ENCODE data around the gene HDHD5.
"Not testable (repeated sequence)": the region's sequence is repeated elsewhere in the genome, so short reads cannot be mapped to it uniquely, and the experiment has no call there.

The HDHD5 gene

DNA sequence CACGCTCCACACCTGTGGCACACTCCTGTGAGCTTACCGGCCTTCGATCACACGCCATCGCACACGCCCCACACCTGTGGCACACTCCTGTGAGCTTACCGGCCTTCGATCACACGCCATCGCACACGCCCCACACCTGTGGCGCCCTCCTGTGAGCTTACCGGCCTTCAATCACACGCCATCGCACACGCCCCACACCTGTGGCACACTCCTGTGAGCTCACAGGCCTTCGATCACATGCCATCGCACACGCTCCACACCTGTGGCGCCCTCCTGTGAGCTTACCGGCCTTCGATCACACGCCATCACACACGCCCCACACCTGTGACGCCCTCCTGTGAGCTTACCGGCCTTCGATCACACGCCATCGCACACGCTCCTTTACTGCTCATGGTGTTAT, 11.6 kb downstream of the HDHD5 start:
- H3K9me3 ChIP-seq (replicated peaks in 1 of 2; ENCODE audit: control insufficient read depth in 2 of 2, insufficient read depth in 1 of 2, low read depth in 1 of 2, low read length in 2 of 2); H3K4me1 ChIP-seq (ENCODE audit: control insufficient read depth in 2 of 2, insufficient read depth in 1 of 2, low read depth in 1 of 2, low read length in 2 of 2); H2BK5ac ChIP-seq (ENCODE audit: low read length); H3K27ac ChIP-seq (replicated peaks; ENCODE audit: low read length); H3K14ac ChIP-seq (ENCODE audit: low read length); H2BK120ac ChIP-seq (ENCODE audit: low read depth, low read length); H3K9ac ChIP-seq (ENCODE audit: low read depth, low read length, poor library complexity); H2AFZ ChIP-seq (ENCODE audit: low read length); H3K23ac ChIP-seq (ENCODE audit: low read depth, low read length, poor library complexity); H2BK12ac ChIP-seq (ENCODE audit: low read length); H3K18ac ChIP-seq (ENCODE audit: low read length); H3K4ac ChIP-seq (ENCODE audit: low read length); H3K27me3 ChIP-seq (ENCODE audit: control insufficient read depth in 3 of 3, insufficient read depth in 3 of 3, low read depth in 1 of 3, low read length in 3 of 3); H4K91ac ChIP-seq (ENCODE audit: low read depth, low read length, poor library complexity); H2AK5ac ChIP-seq (ENCODE audit: low read depth, low read length); H4K8ac ChIP-seq (ENCODE audit: low read depth, low read length); H2BK15ac ChIP-seq (ENCODE audit: low read length); H3K79me1 ChIP-seq (ENCODE audit: low read depth, low read length); H3K4me2 ChIP-seq (ENCODE audit: insufficient read depth, low read length, poor library complexity, severe bottlenecking); DNase-seq (ENCODE audit: low spot score): not testable (repeated sequence)
- no CpG with 5 or more reads among the region's 30 CpGs for WGBS, 2 donors (ENCODE audit: extremely low coverage in 2 of 2, insufficient read length in 2 of 2, insufficient replicate concordance in 1 of 2)
- H3K4me3 ChIP-seq (ENCODE audit: low read length in 2 of 2) = peak overlapping the region in 1 of 2 donors; percentile 16
- peaks cover 14 to 69% of the 10 kb centered on the region in 2 donors for H3K36me3 ChIP-seq (replicated peaks in 1 of 2; ENCODE audit: control insufficient read depth in 2 of 2, insufficient read depth in 2 of 2, low read length in 2 of 2)

DNA sequence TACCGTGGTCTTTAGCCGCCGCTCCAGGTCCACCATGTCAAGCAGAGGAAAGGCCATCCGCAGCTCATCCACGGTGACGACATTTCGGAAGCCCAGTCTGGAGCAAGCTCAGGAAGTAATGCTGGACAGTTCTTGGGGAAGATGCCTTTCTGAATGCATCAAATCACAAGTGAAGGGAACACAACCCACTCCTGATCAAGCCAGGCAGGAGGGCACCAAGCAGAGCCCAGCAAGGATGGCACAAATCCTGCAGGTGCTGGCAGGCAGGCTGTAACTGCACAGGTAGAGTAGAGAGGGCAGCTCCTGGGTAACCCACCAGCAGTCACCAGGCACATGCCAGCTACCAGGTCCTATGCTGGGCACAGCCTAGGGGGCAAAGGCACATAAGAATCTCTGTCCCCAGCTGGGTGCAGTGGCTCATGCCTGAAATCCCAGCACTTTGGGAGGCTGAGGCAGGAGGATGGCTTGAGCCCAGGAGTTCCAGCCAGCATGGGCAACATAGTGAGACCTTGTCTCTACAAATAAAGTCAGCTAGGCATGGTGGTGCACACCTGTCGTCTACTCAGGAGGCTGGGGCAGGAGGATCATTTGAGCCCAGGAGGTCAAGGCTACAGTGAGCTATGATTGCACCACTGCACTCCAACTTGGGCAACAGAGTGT, 13.9 kb downstream of the HDHD5 start:
- no peak overlapping the region for H3K9ac ChIP-seq (ENCODE audit: low read depth, low read length, poor library complexity)
- peak overlapping the region in 1 of 2 donors; percentile 3 for H3K4me3 ChIP-seq (ENCODE audit: low read length in 2 of 2)
- no CpG with 5 or more reads among the region's 8 CpGs for WGBS, 2 donors (ENCODE audit: extremely low coverage in 2 of 2, insufficient read length in 2 of 2, insufficient replicate concordance in 1 of 2)
- DNase-seq (ENCODE audit: low spot score) = no peak
- no peak overlapping the region for H3K27ac ChIP-seq (replicated peaks; ENCODE audit: low read length)
- H4K91ac ChIP-seq (ENCODE audit: low read depth, low read length, poor library complexity) = no peak overlapping the region
- no peak overlapping the region for H3K14ac ChIP-seq (ENCODE audit: low read length)
- H3K4me1 ChIP-seq (ENCODE audit: control insufficient read depth in 2 of 2, insufficient read depth in 1 of 2, low read depth in 1 of 2, low read length in 2 of 2) = no peaks in the 10 kb centered on the region
- no peak overlapping the region for H2BK120ac ChIP-seq (ENCODE audit: low read depth, low read length)
- H3K27me3 ChIP-seq (ENCODE audit: control insufficient read depth in 3 of 3, insufficient read depth in 3 of 3, low read depth in 1 of 3, low read length in 3 of 3) = no peaks in the 10 kb centered on the region
- H3K23ac ChIP-seq (ENCODE audit: low read depth, low read length, poor library complexity) = no peak overlapping the region
- H3K18ac ChIP-seq (ENCODE audit: low read length) = no peak overlapping the region
- H3K36me3 ChIP-seq (replicated peaks in 1 of 2; ENCODE audit: control insufficient read depth in 2 of 2, insufficient read depth in 2 of 2, low read length in 2 of 2) = peaks cover 26 to 86% of the 10 kb centered on the region in 2 donors
- H4K8ac ChIP-seq (ENCODE audit: low read depth, low read length) = no peak overlapping the region
- H3K4ac ChIP-seq (ENCODE audit: low read length) = no peak overlapping the region
- H2BK5ac ChIP-seq (ENCODE audit: low read length) = no peak overlapping the region
- H3K79me1 ChIP-seq (ENCODE audit: low read depth, low read length) = peaks cover 9% of the 10 kb centered on the region
- H2BK12ac ChIP-seq (ENCODE audit: low read length) = no peak overlapping the region
- H3K4me2 ChIP-seq (ENCODE audit: insufficient read depth, low read length, poor library complexity, severe bottlenecking) = no peak overlapping the region
- H2AK5ac ChIP-seq (ENCODE audit: low read depth, low read length) = no peak overlapping the region
- H2AFZ ChIP-seq (ENCODE audit: low read length) = no peak overlapping the region
- no peak overlapping the region for H2BK15ac ChIP-seq (ENCODE audit: low read length)
- H3K9me3 ChIP-seq (replicated peaks in 1 of 2; ENCODE audit: control insufficient read depth in 2 of 2, insufficient read depth in 1 of 2, low read depth in 1 of 2, low read length in 2 of 2) = no peaks in the 10 kb centered on the region

DNA sequence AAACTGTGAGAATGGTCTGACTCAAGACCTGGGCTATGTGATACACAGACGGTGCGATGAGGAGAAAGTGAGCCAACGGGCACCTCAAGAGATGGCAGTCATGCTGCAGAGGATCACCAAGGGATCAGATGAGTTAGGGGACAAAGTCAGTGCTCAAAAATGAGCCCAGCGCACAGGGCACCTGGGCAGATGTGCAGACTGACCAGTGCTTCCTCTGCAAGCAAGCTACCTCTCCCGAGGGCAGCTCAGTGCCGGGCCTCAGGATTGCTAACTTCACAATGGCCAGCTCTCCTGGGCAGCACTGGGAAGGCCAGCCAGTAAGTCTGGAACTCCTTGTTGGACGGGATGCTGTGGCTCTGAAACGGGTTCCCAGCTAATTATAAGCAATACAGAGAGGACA, 15.3 kb downstream of the HDHD5 start:
- H3K9me3 ChIP-seq (replicated peaks in 1 of 2; ENCODE audit: control insufficient read depth in 2 of 2, insufficient read depth in 1 of 2, low read depth in 1 of 2, low read length in 2 of 2) = no peaks in the 10 kb centered on the region
- no peaks in the 10 kb centered on the region for H3K4me1 ChIP-seq (ENCODE audit: control insufficient read depth in 2 of 2, insufficient read depth in 1 of 2, low read depth in 1 of 2, low read length in 2 of 2)
- H3K9ac ChIP-seq (ENCODE audit: low read depth, low read length, poor library complexity) = no peak overlapping the region
- H3K4ac ChIP-seq (ENCODE audit: low read length) = no peak overlapping the region
- H3K27me3 ChIP-seq (ENCODE audit: control insufficient read depth in 3 of 3, insufficient read depth in 3 of 3, low read depth in 1 of 3, low read length in 3 of 3) = no peaks in the 10 kb centered on the region
- no peak overlapping the region for H2BK12ac ChIP-seq (ENCODE audit: low read length)
- no peak overlapping the region for H2AFZ ChIP-seq (ENCODE audit: low read length)
- H3K27ac ChIP-seq (replicated peaks; ENCODE audit: low read length) = no peak overlapping the region
- no peak overlapping the region for H3K14ac ChIP-seq (ENCODE audit: low read length)
- H3K79me1 ChIP-seq (ENCODE audit: low read depth, low read length) = peaks cover 9% of the 10 kb centered on the region
- no peak overlapping the region for H3K23ac ChIP-seq (ENCODE audit: low read depth, low read length, poor library complexity)
- H4K8ac ChIP-seq (ENCODE audit: low read depth, low read length) = no peak overlapping the region
- H2AK5ac ChIP-seq (ENCODE audit: low read depth, low read length) = no peak overlapping the region
- H3K36me3 ChIP-seq (replicated peaks in 1 of 2; ENCODE audit: control insufficient read depth in 2 of 2, insufficient read depth in 2 of 2, low read length in 2 of 2) = peaks cover 26 to 85% of the 10 kb centered on the region in 2 donors
- H4K91ac ChIP-seq (ENCODE audit: low read depth, low read length, poor library complexity) = no peak overlapping the region
- WGBS, 2 donors (ENCODE audit: extremely low coverage in 2 of 2, insufficient read length in 2 of 2, insufficient replicate concordance in 1 of 2) = no CpG with 5 or more reads among the region's 8 CpGs
- no peak overlapping the region for H3K4me3 ChIP-seq (ENCODE audit: low read length in 2 of 2)
- H2BK15ac ChIP-seq (ENCODE audit: low read length) = no peak overlapping the region
- H2BK120ac ChIP-seq (ENCODE audit: low read depth, low read length) = no peak overlapping the region
- H2BK5ac ChIP-seq (ENCODE audit: low read length) = no peak overlapping the region
- H3K18ac ChIP-seq (ENCODE audit: low read length) = no peak overlapping the region
- no peak overlapping the region for H3K4me2 ChIP-seq (ENCODE audit: insufficient read depth, low read length, poor library complexity, severe bottlenecking)
- no peak for DNase-seq (ENCODE audit: low spot score)

DNA sequence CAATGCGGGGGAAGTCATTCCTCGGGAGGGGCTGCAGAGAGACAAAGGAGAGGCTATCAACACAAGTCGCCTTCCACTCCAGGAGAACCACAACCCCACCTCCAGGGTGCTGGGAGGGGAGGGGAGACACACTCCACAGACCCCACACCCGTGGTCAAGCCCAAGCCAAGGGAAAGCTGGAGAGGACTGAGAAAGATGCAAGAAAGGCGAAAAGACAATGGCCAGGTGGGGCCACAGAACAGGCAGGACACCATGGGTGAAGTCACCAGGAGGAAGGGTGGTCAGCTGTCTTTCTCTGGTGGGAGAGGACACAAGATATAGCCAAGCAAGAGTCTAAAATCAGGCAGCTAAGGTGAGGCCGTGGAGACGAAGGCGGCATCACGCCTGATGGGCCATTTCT, 16.0 kb downstream of the HDHD5 start:
- Histone ChIP-seq H4K91ac (ENCODE audit: low read depth, low read length, poor library complexity) (no peak overlapping the region), H3K4ac (ENCODE audit: low read length) (no peak overlapping the region), H4K8ac (ENCODE audit: low read depth, low read length) (no peak overlapping the region), H2AK5ac (ENCODE audit: low read depth, low read length) (no peak overlapping the region), H2BK5ac (ENCODE audit: low read length) (no peak overlapping the region), H3K4me3 (ENCODE audit: low read length in 2 of 2) (peak overlapping the region in 1 of 2 donors; percentile 2), H3K36me3 (replicated peaks in 1 of 2; ENCODE audit: control insufficient read depth in 2 of 2, insufficient read depth in 2 of 2, low read length in 2 of 2) (peaks cover 26 to 85% of the 10 kb centered on the region in 2 donors), H3K27me3 (ENCODE audit: control insufficient read depth in 3 of 3, insufficient read depth in 3 of 3, low read depth in 1 of 3, low read length in 3 of 3) (no peaks in the 10 kb centered on the region), H3K4me2 (ENCODE audit: insufficient read depth, low read length, poor library complexity, severe bottlenecking) (no peak overlapping the region), H3K14ac (ENCODE audit: low read length) (no peak overlapping the region), H3K9me3 (replicated peaks in 1 of 2; ENCODE audit: control insufficient read depth in 2 of 2, insufficient read depth in 1 of 2, low read depth in 1 of 2, low read length in 2 of 2) (no peaks in the 10 kb centered on the region), H3K79me1 (ENCODE audit: low read depth, low read length) (peaks cover 7% of the 10 kb centered on the region), H3K4me1 (ENCODE audit: control insufficient read depth in 2 of 2, insufficient read depth in 1 of 2, low read depth in 1 of 2, low read length in 2 of 2) (no peaks in the 10 kb centered on the region), H3K27ac (replicated peaks; ENCODE audit: low read length) (no peak overlapping the region), H2BK120ac (ENCODE audit: low read depth, low read length) (no peak overlapping the region), H2AFZ (ENCODE audit: low read length) (no peak overlapping the region), H3K18ac (ENCODE audit: low read length) (no peak overlapping the region), H3K9ac (ENCODE audit: low read depth, low read length, poor library complexity) (no peak overlapping the region), H2BK12ac (ENCODE audit: low read length) (no peak overlapping the region), H3K23ac (ENCODE audit: low read depth, low read length, poor library complexity) (no peak overlapping the region), H2BK15ac (ENCODE audit: low read length) (no peak overlapping the region)
- WGBS, 2 donors (ENCODE audit: extremely low coverage in 2 of 2, insufficient read length in 2 of 2, insufficient replicate concordance in 1 of 2) = no CpG with 5 or more reads among the region's 9 CpGs
- DNase-seq (ENCODE audit: low spot score) = no peak

Measured in neuronal stem cell (in vitro differentiated cells).